MM.1S (cell line): ENCODE data around the gene LRCH1.

Experiments
- EZH2phosphoT487 ChIP-seq: fragments of 300-600 bp; sonication (generic); IDR thresholded peaks from 2 replicates; pipeline ENCODE4 v1.6.1; 2018; ENCODE audit warnings: antibody characterized with exemption, low read length
- TF ChIP-seq, protein P1 (sequence below): fragments of 300-600 bp; sonication (generic); IDR thresholded peaks from 2 replicates; pipeline ENCODE4 v1.5.1; 2016; ENCODE audit warnings: antibody characterized with exemption, low read length, mixed read lengths

DNA sequence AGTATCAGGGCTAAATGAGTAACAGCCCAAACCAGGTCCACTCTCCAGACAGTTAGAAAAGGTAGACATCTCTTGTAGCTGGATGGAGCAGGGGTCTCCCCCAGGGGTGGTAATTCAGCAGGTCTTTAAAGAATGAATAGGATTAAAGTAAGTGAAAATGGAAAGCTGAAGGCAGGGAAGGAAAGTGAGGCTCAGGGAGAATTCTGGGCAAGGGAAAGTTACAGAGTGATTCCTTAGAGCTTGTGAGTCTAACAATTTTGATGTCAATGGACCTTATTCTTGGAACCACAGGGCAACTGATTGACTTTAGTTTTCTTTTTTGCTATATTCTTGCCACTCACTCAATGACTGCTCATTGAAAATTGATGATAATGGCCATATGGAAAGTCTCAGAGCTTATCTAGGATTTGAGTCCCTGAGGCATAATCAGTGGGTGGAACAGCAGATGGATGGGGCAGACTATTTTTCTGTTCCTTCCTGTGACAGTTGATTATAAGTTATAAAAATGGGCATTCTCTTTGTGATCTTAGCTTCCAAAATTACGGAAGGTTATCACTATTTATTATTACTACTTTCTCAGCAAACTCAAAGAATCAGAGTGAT lies 76.9 kb downstream of the LRCH1 start:
- no peak for TF ChIP-seq EZH2phosphoT487
- TF ChIP-seq, protein P1, sequence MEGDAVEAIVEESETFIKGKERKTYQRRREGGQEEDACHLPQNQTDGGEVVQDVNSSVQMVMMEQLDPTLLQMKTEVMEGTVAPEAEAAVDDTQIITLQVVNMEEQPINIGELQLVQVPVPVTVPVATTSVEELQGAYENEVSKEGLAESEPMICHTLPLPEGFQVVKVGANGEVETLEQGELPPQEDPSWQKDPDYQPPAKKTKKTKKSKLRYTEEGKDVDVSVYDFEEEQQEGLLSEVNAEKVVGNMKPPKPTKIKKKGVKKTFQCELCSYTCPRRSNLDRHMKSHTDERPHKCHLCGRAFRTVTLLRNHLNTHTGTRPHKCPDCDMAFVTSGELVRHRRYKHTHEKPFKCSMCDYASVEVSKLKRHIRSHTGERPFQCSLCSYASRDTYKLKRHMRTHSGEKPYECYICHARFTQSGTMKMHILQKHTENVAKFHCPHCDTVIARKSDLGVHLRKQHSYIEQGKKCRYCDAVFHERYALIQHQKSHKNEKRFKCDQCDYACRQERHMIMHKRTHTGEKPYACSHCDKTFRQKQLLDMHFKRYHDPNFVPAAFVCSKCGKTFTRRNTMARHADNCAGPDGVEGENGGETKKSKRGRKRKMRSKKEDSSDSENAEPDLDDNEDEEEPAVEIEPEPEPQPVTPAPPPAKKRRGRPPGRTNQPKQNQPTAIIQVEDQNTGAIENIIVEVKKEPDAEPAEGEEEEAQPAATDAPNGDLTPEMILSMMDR: no peak
